ENCODE results near the gene RAPGEF1. TPM values are rescaled to one million over a fixed set of nuclear protein-coding genes. Genes with fewer than 3 reads are reported as not detected.
A peak's percentile ranks its signal among the peaks of the same experiment; 100 is the strongest.

The RAPGEF1 gene
- total and polyA plus RNA-seq, 2 experiments from 2014 or later = 26.2 to 29.7 TPM

- H3K27ac ChIP-seq = no peak overlapping the region
- TF ChIP-seq CTCF (IDR thresholded peaks at IDR 0.05; ENCODE audit: poor library complexity) (no peak), EZH2 (IDR thresholded peaks at IDR 0.05; ENCODE audit: borderline replicate concordance) (no peak), EZH2phosphoT487 (IDR thresholded peaks at IDR 0.05; ENCODE audit: low read depth, severe bottlenecking, unreplicated experiment) (no peak)
- 98% methylated on average over 5 of the region's 5 CpGs for WGBS (ENCODE audit: low lambda C conversion rate, missing lambda C conversion rate)
Observed at GRCh38 chr9:131740898-131741297, 1.0 kb upstream of the RAPGEF1 start.

GRCh38 chr9:131739133-131739958 lies 530 bp downstream of the RAPGEF1 start:
- H3K4me2 ChIP-seq = peak overlapping the region; percentile 98
- H3K4me1 ChIP-seq (ENCODE audit: insufficient read depth) = peaks cover 40% of the 10 kb centered on the region
- no peaks in the 10 kb centered on the region for H3K27me3 ChIP-seq
- H3K36me3 ChIP-seq (replicated peaks; ENCODE audit: insufficient read depth, low read depth) = no peaks in the 10 kb centered on the region
- no peaks in the 10 kb centered on the region for H3K9me2 ChIP-seq (replicated peaks; ENCODE audit: insufficient read depth)
- peak overlapping the region; percentile 53 for H2AFZ ChIP-seq
- H3K9me3 ChIP-seq (ENCODE audit: low read depth) = no peaks in the 10 kb centered on the region
- H4K20me1 ChIP-seq (ENCODE audit: insufficient read depth, poor library complexity, severe bottlenecking) = peaks cover 27% of the 10 kb centered on the region
- H3K27ac ChIP-seq = peak overlapping the region; percentile 94
- TF ChIP-seq CTCF (IDR thresholded peaks at IDR 0.05; ENCODE audit: poor library complexity) (no peak), EZH2 (IDR thresholded peaks at IDR 0.05; ENCODE audit: borderline replicate concordance) (no peak)
- H3K4me3 ChIP-seq = peak overlapping the region; percentile 82
- under 1% methylated on average over 72 of the region's 96 CpGs for WGBS (ENCODE audit: low lambda C conversion rate, missing lambda C conversion rate)
- DNase-seq (ENCODE audit: low spot score) = peak; percentile 63
- H3K79me2 ChIP-seq = peaks cover 47% of the 10 kb centered on the region

More at GRCh38 chr9:131740898-131741297, 1.0 kb upstream of the RAPGEF1 start:
- Histone ChIP-seq H3K36me3 (replicated peaks; ENCODE audit: insufficient read depth, low read depth) (no peaks in the 10 kb centered on the region), H3K27me3 (no peaks in the 10 kb centered on the region), H3K4me3 (no peak overlapping the region), H3K9me3 (ENCODE audit: low read depth) (no peaks in the 10 kb centered on the region), H2AFZ (no peak overlapping the region), H3K79me2 (peaks cover 34% of the 10 kb centered on the region), H3K9me2 (replicated peaks; ENCODE audit: insufficient read depth) (no peaks in the 10 kb centered on the region), H3K4me2 (no peak overlapping the region), H3K4me1 (ENCODE audit: insufficient read depth) (peaks cover 27% of the 10 kb centered on the region), H4K20me1 (ENCODE audit: insufficient read depth, poor library complexity, severe bottlenecking) (peaks cover 26% of the 10 kb centered on the region)
- DNase-seq (ENCODE audit: low spot score) = no peak

GRCh38 chr9:131738293-131739132 lies 1.4 kb downstream of the RAPGEF1 start:
- H3K27me3 ChIP-seq = no peaks in the 10 kb centered on the region
- H4K20me1 ChIP-seq (ENCODE audit: insufficient read depth, poor library complexity, severe bottlenecking) = peaks cover 27% of the 10 kb centered on the region
- no peak for TF ChIP-seq EZH2phosphoT487 (IDR thresholded peaks at IDR 0.05; ENCODE audit: low read depth, severe bottlenecking, unreplicated experiment)
- no peak for TF ChIP-seq EZH2 (IDR thresholded peaks at IDR 0.05; ENCODE audit: borderline replicate concordance)
- no peak for TF ChIP-seq CTCF (IDR thresholded peaks at IDR 0.05; ENCODE audit: poor library complexity)
- DNase-seq (ENCODE audit: low spot score) = peak; percentile 73
- H2AFZ ChIP-seq = no peak overlapping the region
- peak overlapping the region; percentile 82 for H3K4me3 ChIP-seq
- WGBS (ENCODE audit: low lambda C conversion rate, missing lambda C conversion rate) = 51% methylated on average over 13 of the region's 13 CpGs
- peaks cover 46% of the 10 kb centered on the region for H3K4me1 ChIP-seq (ENCODE audit: insufficient read depth)
- H3K4me2 ChIP-seq = peak overlapping the region; percentile 98
- H3K79me2 ChIP-seq = peaks cover 52% of the 10 kb centered on the region
- no peaks in the 10 kb centered on the region for H3K36me3 ChIP-seq (replicated peaks; ENCODE audit: insufficient read depth, low read depth)
- peak overlapping the region; percentile 94 for H3K27ac ChIP-seq
- H3K9me3 ChIP-seq (ENCODE audit: low read depth) = no peaks in the 10 kb centered on the region
- H3K9me2 ChIP-seq (replicated peaks; ENCODE audit: insufficient read depth) = no peaks in the 10 kb centered on the region

All from hepatocyte (in vitro differentiated cells).